Measurements from ENCODE around the gene SGCD. TPM values are rescaled to one million over a fixed set of nuclear protein-coding genes. Genes with fewer than 3 reads are reported as not detected.

The SGCD gene
- total RNA-seq, 4 donors from 2014 or later, result 16.7 to 38.6 (median 27.7) TPM

DNA sequence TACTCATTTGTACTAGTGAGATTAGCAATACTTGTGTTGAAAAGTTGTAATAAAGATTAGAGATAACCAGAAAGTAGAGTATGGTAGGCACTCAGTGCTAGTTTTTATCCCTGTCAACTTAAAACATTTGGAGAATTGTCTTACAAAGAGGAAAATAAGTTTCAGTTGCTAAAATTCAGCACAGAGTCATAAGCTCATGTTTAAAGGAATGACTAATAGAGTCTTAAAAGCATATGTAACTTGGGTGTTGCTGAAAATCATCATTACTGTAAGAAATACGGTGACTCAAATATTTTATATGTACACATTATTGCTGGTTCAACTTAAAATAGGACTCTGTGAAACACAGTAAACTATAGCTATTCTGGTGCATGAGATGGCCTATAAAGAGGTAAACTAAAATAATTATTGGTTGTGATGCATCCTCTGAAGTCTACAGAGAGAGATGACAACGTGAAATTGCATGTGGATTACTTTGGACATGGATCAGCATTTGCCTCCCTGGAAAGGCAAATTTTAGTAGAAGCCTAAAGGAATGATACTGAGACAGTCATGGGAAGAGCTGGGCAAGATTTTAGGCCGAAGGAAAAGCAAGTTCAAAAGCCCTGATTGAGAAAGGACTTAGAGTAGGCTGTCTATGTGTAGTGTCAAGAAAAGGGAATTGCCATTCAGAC, 34.6 kb downstream of the SGCD start:
- intact Hi-C loops (cut with DNase I), result no loop called here
- TF ChIP-seq POLR2A (IDR thresholded peaks at IDR 0.05; ENCODE audit: low read depth) (no peak), EP300 (IDR thresholded peaks at IDR 0.05) (no peak), POLR2AphosphoS5 (IDR thresholded peaks at IDR 0.05) (no peak)
- DNase-seq (ENCODE audit: extremely low spot score), result no peak
- no peaks in the 10 kb centered on the region for H3K9me3 ChIP-seq
- H3K4me3 ChIP-seq, result no peak overlapping the region
- peaks cover 0 to 6% (median 2%) of the 10 kb centered on the region in 4 donors for H3K4me1 ChIP-seq
- 84% methylated on average over 3 of the region's 3 CpGs for WGBS
- H3K27ac ChIP-seq (replicated peaks in 1 of 4), result no peak overlapping the region
- H3K27me3 ChIP-seq, result no peaks in the 10 kb centered on the region
- H3K36me3 ChIP-seq, result peaks cover 0 to 4% (median 0%) of the 10 kb centered on the region in 4 donors

DNA sequence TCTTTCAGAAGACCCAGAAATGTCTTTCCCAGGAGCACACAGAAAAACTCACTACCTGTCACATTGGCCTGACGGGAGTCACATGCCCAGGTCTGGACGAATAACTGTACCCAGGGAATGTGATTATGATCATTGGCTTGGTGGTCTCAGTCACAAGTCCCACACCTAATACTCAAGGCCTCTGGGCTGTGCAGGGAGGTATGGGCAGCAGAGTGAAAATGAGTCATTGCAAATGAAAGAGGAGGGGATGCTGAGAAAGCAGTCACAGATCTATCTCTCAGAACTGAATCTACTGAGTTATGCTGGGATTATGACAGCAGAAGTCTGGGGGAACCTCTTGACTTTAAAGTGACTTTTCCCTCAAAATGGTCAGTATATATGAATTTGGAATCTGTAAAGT, 36.9 kb downstream of the SGCD start:
- 100% methylated on average over 2 of the region's 2 CpGs for whole genome bisulfite sequencing
- H3K9me3 ChIP-seq, result no peaks in the 10 kb centered on the region
- intact Hi-C loops (cut with DNase I), result no loop called here
- no peak overlapping the region for H3K4me3 ChIP-seq
- no peak for DNase-seq (ENCODE audit: extremely low spot score)
- no peaks in the 10 kb centered on the region for H3K27me3 ChIP-seq
- H3K27ac ChIP-seq (replicated peaks in 1 of 4), result no peak overlapping the region
- H3K4me1 ChIP-seq, result peaks cover 0 to 7% (median 1%) of the 10 kb centered on the region in 4 donors
- no peak for TF ChIP-seq POLR2AphosphoS5 (IDR thresholded peaks at IDR 0.05)
- no peak for TF ChIP-seq EP300 (IDR thresholded peaks at IDR 0.05)
- no peak for TF ChIP-seq POLR2A (IDR thresholded peaks at IDR 0.05; ENCODE audit: low read depth)
- TF ChIP-seq, protein P1, sequence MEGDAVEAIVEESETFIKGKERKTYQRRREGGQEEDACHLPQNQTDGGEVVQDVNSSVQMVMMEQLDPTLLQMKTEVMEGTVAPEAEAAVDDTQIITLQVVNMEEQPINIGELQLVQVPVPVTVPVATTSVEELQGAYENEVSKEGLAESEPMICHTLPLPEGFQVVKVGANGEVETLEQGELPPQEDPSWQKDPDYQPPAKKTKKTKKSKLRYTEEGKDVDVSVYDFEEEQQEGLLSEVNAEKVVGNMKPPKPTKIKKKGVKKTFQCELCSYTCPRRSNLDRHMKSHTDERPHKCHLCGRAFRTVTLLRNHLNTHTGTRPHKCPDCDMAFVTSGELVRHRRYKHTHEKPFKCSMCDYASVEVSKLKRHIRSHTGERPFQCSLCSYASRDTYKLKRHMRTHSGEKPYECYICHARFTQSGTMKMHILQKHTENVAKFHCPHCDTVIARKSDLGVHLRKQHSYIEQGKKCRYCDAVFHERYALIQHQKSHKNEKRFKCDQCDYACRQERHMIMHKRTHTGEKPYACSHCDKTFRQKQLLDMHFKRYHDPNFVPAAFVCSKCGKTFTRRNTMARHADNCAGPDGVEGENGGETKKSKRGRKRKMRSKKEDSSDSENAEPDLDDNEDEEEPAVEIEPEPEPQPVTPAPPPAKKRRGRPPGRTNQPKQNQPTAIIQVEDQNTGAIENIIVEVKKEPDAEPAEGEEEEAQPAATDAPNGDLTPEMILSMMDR (IDR thresholded peaks at IDR 0.05), result no peak
- peaks cover 0 to 4% (median 0%) of the 10 kb centered on the region in 4 donors for H3K36me3 ChIP-seq

DNA sequence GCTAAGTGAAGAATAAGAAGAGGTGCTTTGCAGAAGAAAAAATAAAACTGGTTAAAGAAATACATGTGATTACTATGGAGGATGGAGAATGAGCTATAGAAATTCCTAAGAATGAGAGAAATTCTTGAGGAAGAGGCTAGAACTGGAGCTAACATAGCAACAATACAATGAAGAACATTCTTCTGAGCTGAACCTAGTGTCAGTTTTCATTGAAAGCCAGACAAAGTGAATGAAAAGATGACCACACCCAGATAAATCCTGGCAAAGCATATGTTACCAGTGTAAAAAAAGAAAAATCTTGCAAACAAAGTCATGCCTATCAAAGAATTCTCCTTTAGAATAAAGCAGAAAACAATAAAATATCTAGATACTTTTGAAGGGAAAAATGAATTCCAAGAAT, 39.6 kb downstream of the SGCD start:
- peaks cover 0 to 19% (median 10%) of the 10 kb centered on the region in 4 donors for H3K4me1 ChIP-seq
- DNase-seq (ENCODE audit: extremely low spot score), result no peak
- no peak overlapping the region for H3K27ac ChIP-seq (replicated peaks in 1 of 4)
- peaks cover 0 to 4% (median 0%) of the 10 kb centered on the region in 4 donors for H3K36me3 ChIP-seq
- intact Hi-C loops (cut with DNase I), result no loop called here
- no peak for TF ChIP-seq EP300 (IDR thresholded peaks at IDR 0.05)
- TF ChIP-seq, protein P1 (IDR thresholded peaks at IDR 0.05), result no peak
- TF ChIP-seq POLR2AphosphoS5 (IDR thresholded peaks at IDR 0.05), result no peak
- no peak for TF ChIP-seq POLR2A (IDR thresholded peaks at IDR 0.05; ENCODE audit: low read depth)
- H3K9me3 ChIP-seq, result no peaks in the 10 kb centered on the region
- H3K4me3 ChIP-seq, result no peak overlapping the region
- H3K27me3 ChIP-seq, result no peaks in the 10 kb centered on the region

DNA sequence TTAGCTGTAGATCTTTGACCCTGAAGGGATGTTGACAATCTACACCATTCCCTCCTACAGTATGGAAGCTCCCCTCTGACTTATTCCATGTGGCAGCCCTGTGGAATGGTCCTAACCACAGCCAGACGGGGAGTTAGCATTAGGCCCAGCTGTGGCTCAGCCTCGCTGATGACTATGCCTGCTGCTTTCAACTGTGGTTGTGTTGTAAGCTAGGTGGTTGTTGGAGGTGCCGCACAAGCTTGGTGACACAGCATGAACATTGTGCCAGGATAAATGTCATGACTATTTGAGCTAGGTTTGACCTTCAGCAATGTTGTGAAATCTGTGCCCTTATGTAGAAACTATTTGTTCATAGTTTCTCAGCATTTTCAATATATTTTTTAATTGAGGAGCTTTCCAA, 40.6 kb downstream of the SGCD start:
- H3K4me1 ChIP-seq, result peaks cover 0 to 19% (median 10%) of the 10 kb centered on the region in 4 donors
- no peaks in the 10 kb centered on the region for H3K9me3 ChIP-seq
- intact Hi-C loops (cut with DNase I), result no loop called here
- no peak for DNase-seq (ENCODE audit: extremely low spot score)
- H3K36me3 ChIP-seq, result peaks cover 0 to 4% (median 0%) of the 10 kb centered on the region in 4 donors
- TF ChIP-seq, protein P1 (IDR thresholded peaks at IDR 0.05), result no peak
- TF ChIP-seq POLR2A (IDR thresholded peaks at IDR 0.05; ENCODE audit: low read depth) (no peak), POLR2AphosphoS5 (IDR thresholded peaks at IDR 0.05) (no peak), EP300 (IDR thresholded peaks at IDR 0.05) (no peak)
- H3K27ac ChIP-seq (replicated peaks in 1 of 4), result no peak overlapping the region
- WGBS, result 78% methylated on average over 3 of the region's 3 CpGs
- H3K4me3 ChIP-seq, result no peak overlapping the region
- no peaks in the 10 kb centered on the region for H3K27me3 ChIP-seq

DNA sequence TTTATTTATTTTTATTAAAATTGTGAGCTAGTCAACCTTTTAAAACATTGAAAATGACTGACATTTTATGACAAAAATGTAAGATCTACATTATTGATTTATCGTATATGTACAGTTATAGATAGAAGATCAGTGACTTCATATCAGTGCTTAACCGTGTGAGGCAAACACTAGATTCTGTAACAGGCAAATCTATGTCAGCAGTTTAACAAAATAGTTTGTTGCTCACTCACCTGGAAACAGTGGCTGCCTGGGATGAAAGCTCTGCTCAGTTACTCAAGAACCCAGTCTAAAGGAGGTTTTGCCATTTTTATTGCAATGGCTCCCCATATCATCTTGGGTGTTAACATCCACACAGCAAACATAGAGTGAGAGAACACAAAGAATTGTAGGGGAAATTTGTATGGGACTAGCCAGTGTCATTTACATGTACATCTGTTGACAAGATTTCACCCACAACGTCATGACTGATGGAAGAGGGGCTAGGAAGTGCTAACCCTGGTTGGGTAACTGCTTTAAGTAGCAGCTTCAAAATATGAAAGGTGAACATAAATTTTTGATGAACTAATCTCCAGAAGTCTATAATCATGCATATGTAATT, 49.0 kb downstream of the SGCD start:
- Histone ChIP-seq H3K9me3 (no peaks in the 10 kb centered on the region), H3K4me1 (peaks cover 0 to 31% (median 11%) of the 10 kb centered on the region in 4 donors), H3K4me3 (no peak overlapping the region), H3K36me3 (no peaks in the 10 kb centered on the region), H3K27ac (replicated peaks in 1 of 4) (no peak overlapping the region), H3K27me3 (no peaks in the 10 kb centered on the region)
- no peak for DNase-seq (ENCODE audit: extremely low spot score)
- intact Hi-C loops (cut with DNase I), result no loop called here
- TF ChIP-seq, protein P1 (IDR thresholded peaks at IDR 0.05), result no peak
- TF ChIP-seq POLR2AphosphoS5 (IDR thresholded peaks at IDR 0.05), result no peak
- TF ChIP-seq EP300 (IDR thresholded peaks at IDR 0.05), result no peak
- TF ChIP-seq POLR2A (IDR thresholded peaks at IDR 0.05; ENCODE audit: low read depth), result no peak
- 62% methylated on average over 3 of the region's 3 CpGs for WGBS
